Fibroblast of skin of right quadriceps (primary cell): ENCODE results near the gene WDR18.

Experiments used
- DNase-seq: peaks from one replicate; pipeline ENCODE4 v3.0.0-alpha.2; 2013

Gene WDR18

GRCh38 chr19:993831-994393 is 9.8 kb downstream of the WDR18 start:
- no peak for DNase-seq

- DNase-seq: no peak
These were observed 10.4 kb downstream of the WDR18 start for GRCh38 chr19:994516-994915.

- DNase-seq: no peak
These were observed 11.1 kb downstream of the WDR18 start for GRCh38 chr19:995051-995827.

GRCh38 chr19:996051-996838 is 12.1 kb downstream of the WDR18 start:
- peak; percentile 59 for DNase-seq

- no peak for DNase-seq
These were observed 13.9 kb downstream of the WDR18 start for GRCh38 chr19:998064-998463.

- DNase-seq: no peak
These were observed 15.2 kb downstream of the WDR18 start for GRCh38 chr19:999379-999719.

GRCh38 chr19:1000095-1000494 is 15.9 kb downstream of the WDR18 start, which contains the start of gene GRIN3B:
Gene GRIN3B (plus strand): TSS chr19:1000419. CDS start chr19:1000438, 19 bp downstream.
- DNase-seq: peak; percentile 39

GRCh38 chr19:1000591-1001537 is 16.7 kb downstream of the WDR18 start:
- DNase-seq: no peak

- no peak for DNase-seq
These were observed 17.5 kb downstream of the WDR18 start for GRCh38 chr19:1001538-1002166.

GRCh38 chr19:1002600-1002999 is 18.5 kb downstream of the WDR18 start:
- DNase-seq: no peak

- DNase-seq: no peak
These were observed 19.1 kb downstream of the WDR18 start for GRCh38 chr19:1003283-1003682.

GRCh38 chr19:1004204-1004802 is 20.2 kb downstream of the WDR18 start:
- DNase-seq: no peak

GRCh38 chr19:1004803-1005664 is 20.9 kb downstream of the WDR18 start:
- no peak for DNase-seq

- no peak for DNase-seq
These were observed 22.7 kb downstream of the WDR18 start for GRCh38 chr19:1006711-1007398.

GRCh38 chr19:1007399-1008251 is 23.5 kb downstream of the WDR18 start:
- no peak for DNase-seq

- DNase-seq: no peak
These were observed 24.3 kb downstream of the WDR18 start for GRCh38 chr19:1008268-1009040.

- peak; percentile 28 for DNase-seq
These were observed 25.2 kb downstream of the WDR18 start for GRCh38 chr19:1009041-1009980.
